Esophagus muscularis mucosa (tissue), 4 donors: Measurements from ENCODE around the gene BLID.

ENCODE experiments used
- EP300 ChIP-seq: sonication (generic); formaldehyde crosslinking; IDR thresholded peaks from one replicate; pipeline ENCODE4 v1.6.1; 2017; ENCODE audit warnings: antibody characterized with exemption
- POLR2A ChIP-seq: fragments of 450-650 bp; IDR thresholded peaks from one replicate; pipeline ENCODE4 v1.6.1; 2017; ENCODE audit warnings: antibody characterized with exemption, moderate library complexity, mild to moderate bottlenecking, low read depth
- POLR2AphosphoS5 ChIP-seq, 2 donors: sonication (generic); formaldehyde crosslinking; IDR thresholded peaks; one replicate each; pipeline ENCODE4 v1.6.1; 2017; ENCODE audit warnings: antibody characterized with exemption in 2 of 2
- TF ChIP-seq, protein P1 (sequence below), 3 experiments: fragments of 200-600 bp in 2 of 3; fragments of 450-650 bp in 1 of 3; sonication (generic) in 2 of 3; IDR thresholded peaks; one replicate each; pipeline ENCODE4 v1.5.1; 2017 to 2019; ENCODE audit warnings: antibody characterized with exemption in 3 of 3, mild to moderate bottlenecking in 2 of 3, moderate library complexity in 1 of 3

DNA sequence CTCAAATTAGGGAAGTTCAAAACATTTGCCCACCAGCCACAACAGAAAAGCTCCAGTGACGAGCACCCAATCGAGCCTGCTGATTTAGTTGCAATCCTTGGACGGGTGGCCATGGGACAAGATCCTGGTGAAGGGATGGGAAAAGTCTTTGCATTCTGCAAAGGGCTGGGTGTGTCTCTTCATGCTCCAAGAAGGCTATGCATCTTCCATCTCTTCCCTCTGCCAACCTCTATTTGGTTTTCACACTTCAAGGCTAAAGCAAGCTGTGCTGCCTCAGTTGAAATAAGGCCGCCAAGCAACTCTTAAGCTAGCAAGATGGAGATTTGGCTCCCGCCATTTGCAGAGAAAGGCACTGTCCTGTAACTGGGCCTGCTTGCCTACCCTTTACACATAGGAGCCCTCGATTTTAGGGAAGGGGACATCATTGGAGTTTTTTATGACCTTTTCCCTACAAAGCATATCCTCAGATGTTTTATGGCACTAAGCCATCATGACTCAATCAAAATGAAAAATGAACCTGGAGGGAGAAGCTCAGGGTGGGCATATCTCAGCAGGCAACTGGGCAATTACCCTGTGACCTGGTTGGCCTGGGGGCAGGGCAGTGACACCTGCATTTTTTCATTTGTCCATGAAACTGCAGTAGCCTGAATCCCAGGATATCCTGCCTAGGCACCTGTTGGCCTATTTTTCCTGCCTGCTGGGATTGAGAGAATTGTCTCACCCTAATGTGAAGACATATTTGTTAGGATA lies 45.0 kb upstream of the BLID start:
- no peak for TF ChIP-seq POLR2A
- TF ChIP-seq, protein P1, sequence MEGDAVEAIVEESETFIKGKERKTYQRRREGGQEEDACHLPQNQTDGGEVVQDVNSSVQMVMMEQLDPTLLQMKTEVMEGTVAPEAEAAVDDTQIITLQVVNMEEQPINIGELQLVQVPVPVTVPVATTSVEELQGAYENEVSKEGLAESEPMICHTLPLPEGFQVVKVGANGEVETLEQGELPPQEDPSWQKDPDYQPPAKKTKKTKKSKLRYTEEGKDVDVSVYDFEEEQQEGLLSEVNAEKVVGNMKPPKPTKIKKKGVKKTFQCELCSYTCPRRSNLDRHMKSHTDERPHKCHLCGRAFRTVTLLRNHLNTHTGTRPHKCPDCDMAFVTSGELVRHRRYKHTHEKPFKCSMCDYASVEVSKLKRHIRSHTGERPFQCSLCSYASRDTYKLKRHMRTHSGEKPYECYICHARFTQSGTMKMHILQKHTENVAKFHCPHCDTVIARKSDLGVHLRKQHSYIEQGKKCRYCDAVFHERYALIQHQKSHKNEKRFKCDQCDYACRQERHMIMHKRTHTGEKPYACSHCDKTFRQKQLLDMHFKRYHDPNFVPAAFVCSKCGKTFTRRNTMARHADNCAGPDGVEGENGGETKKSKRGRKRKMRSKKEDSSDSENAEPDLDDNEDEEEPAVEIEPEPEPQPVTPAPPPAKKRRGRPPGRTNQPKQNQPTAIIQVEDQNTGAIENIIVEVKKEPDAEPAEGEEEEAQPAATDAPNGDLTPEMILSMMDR (IDR thresholded peaks at IDR 0.05): no peak
- TF ChIP-seq POLR2AphosphoS5 (IDR thresholded peaks at IDR 0.05): no peak
- TF ChIP-seq EP300: no peak
